LNCaP clone FGC (cell line): ENCODE data around the gene SERBP1.
A peak's percentile ranks its signal among the peaks of the same experiment; 100 is the strongest.
"Not testable (repeated sequence)": the region's sequence is repeated elsewhere in the genome, so short reads cannot be mapped to it uniquely, and the experiment has no call there.

ENCODE experiments used
- DNase-seq: peaks from one replicate; pipeline ENCODE4 v3.0.0-alpha.2; 2011; ENCODE audit warnings: low read depth
- H3K4me3 ChIP-seq: 2 replicates; pipeline ENCODE4 v1.5.1; 2011; ENCODE audit warnings: mild to moderate bottlenecking, low read depth, low read length, control low read depth
- TF ChIP-seq, protein P1 (sequence below): IDR thresholded peaks from 2 replicates; pipeline ENCODE4 v1.5.1; 2012; ENCODE audit warnings: mild to moderate bottlenecking; ENCODE audit not compliant: control insufficient read depth, insufficient read depth; ENCODE audit errors: extremely low read depth

Gene SERBP1

DNA sequence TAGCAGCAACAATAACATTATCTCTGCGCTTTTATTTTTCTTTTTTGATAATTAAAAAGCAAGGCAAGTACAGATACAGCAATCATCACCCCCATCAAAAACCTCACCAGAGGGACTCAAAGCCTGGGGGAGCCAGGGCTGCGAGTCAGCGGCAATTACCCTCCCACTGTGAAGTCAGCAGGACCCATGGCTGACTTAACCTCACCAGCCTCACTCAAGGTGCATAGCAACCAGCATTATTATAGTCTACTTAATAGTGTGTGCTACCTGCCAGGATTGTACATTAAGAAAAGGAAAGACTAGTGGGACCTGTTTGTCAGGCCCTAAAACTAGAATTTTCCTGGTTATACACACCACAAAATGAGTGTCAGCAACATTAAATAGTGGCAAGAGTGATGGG, 28.9 kb upstream of the SERBP1 start:
- peak; percentile 56 for DNase-seq
- TF ChIP-seq, protein P1, sequence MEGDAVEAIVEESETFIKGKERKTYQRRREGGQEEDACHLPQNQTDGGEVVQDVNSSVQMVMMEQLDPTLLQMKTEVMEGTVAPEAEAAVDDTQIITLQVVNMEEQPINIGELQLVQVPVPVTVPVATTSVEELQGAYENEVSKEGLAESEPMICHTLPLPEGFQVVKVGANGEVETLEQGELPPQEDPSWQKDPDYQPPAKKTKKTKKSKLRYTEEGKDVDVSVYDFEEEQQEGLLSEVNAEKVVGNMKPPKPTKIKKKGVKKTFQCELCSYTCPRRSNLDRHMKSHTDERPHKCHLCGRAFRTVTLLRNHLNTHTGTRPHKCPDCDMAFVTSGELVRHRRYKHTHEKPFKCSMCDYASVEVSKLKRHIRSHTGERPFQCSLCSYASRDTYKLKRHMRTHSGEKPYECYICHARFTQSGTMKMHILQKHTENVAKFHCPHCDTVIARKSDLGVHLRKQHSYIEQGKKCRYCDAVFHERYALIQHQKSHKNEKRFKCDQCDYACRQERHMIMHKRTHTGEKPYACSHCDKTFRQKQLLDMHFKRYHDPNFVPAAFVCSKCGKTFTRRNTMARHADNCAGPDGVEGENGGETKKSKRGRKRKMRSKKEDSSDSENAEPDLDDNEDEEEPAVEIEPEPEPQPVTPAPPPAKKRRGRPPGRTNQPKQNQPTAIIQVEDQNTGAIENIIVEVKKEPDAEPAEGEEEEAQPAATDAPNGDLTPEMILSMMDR = no peak

DNA sequence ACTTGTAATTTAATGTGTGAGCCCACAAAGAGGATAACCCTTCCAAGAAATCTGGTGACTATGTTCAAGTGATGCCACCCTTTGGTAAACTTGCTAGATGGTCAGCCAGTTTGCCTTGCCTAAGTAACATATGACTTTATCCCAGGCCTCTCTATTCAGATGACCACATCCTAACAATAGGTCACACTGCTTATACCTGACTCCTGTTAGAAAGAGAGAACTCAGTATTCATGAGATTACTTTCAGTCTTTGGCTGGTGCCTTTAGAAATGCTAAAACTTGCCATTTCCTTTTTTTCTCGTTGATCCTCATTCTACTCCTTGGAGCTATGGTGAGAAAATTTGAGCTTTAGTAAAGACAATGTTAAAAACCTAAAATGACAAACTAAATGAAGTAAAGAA, 28.5 kb upstream of the SERBP1 start:
- H3K4me3 ChIP-seq = no peak overlapping the region
- TF ChIP-seq, protein P1 = no peak

More for the DNA sequence above, 28.9 kb upstream of the SERBP1 start:
- no peak overlapping the region for H3K4me3 ChIP-seq

DNA sequence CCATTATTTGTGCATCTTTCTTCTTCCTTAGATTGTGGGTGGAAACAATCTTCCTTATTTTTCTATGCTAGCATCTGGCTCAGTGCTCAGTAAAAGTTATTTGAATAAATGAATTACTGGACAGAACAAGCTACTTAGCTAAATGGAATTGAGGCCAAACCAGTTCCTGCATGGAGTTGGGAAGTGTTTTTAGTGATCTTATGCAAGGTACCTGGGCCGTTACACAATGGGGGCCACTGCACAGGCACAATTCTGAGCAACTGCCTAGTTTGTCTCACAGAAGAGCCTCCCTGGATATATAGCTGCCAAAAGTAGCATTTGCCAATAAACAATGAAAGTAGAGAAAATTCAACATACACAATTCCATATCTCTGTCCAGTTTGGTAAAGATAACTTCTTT, 27.0 kb upstream of the SERBP1 start:
- H3K4me3 ChIP-seq = no peak overlapping the region
- DNase-seq = no peak
- TF ChIP-seq, protein P1 = no peak

More for the DNA sequence above, 28.5 kb upstream of the SERBP1 start:
- no peak for DNase-seq

DNA sequence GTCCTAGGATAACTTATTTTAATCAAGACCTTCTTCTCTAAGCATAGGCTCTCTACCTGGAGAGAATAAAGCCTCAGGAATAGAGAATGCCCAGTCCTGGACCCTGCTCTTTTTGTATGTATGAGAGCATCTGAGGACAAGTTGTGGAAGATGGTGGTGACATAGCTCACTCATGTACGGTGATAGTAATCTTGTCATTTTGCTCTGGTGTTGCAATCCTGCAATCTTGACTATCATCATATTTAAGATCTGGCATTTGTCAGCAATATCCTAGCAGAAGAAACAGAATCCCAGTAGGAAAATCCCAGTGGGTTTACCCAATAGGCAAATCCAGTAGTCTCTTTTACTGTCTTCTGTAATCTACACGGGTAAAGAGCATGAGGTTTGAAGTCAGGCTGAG, 21.6 kb upstream of the SERBP1 start:
- no peak for DNase-seq
- TF ChIP-seq, protein P1 = no peak
- no peak overlapping the region for H3K4me3 ChIP-seq

DNA sequence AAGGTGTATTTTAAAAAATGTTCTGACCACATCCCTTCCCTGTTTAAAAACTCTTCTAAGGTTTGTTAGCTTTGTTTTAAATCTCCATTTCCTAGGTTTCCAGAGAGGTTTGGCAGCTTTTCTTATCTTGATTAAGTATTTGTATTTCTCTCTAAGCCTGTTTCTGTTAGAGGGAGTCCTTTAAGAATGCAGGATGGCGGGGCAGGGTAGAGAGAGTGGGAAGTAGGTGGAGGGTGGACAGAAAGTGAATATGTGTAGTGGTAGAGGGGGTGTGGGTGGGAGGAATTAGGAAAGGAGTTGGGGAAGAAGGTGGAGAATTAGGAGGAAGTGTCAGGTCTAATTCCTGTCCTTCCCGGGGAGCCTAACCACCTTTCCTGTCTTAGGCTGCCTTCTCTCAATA, 21.2 kb upstream of the SERBP1 start:
- H3K4me3 ChIP-seq = no peak overlapping the region
- DNase-seq = no peak
- TF ChIP-seq, protein P1 = no peak

DNA sequence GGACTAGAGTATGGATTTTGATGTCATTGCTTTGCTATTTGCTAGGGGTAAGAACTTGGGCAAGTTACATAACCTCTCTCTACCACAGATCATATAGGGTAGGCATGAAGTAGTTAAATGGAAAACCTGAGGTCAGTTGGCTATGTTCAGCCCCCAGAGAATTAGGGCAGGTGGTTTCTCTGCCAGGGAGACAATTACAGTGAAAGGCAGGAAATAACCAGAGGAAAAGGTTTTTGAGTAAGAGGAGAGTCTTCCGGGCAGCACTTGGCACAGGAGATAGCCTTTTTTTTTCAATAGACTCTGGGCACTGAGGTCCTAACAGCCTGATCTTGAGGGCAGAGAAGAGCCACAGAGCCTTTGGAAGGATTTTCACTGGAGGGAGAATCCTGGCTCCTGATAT, 16.7 kb upstream of the SERBP1 start:
- no peak overlapping the region for H3K4me3 ChIP-seq
- TF ChIP-seq, protein P1 = no peak
- no peak for DNase-seq

DNA sequence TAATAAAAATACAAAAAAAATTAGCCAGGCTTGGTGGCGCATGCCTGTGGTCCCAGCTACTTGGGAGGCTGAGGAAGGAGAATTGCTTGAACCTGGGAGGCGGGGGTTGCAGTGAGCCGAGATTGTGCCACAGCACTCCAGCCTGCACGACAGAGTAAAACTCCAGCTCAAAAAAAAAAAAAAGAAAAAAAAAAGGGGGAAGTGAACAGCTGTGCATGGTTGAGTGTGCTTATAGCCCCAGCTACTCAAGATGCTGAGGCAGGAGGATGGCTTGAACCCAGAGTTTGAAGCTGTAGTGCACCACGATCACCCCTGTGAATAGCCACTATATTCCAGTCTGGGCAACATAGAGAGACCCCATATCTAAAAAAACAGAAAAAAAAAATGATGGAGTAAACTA, 15.8 kb upstream of the SERBP1 start:
- not testable (repeated sequence) for H3K4me3 ChIP-seq, DNase-seq
